SU-DHL-6 (cell line): ENCODE data around the gene ATP5MG.

ENCODE experiments used
- EZH2phosphoT487 ChIP-seq: fragments of 200-600 bp; sonication (generic), shearing (Covaris generic); conservative IDR thresholded peaks from 2 replicates; pipeline ENCODE4 v1.6.1; 2018; ENCODE audit warnings: mild to moderate bottlenecking, antibody characterized with exemption, low read length, moderate library complexity, mixed read lengths
- TF ChIP-seq, protein P1 (sequence below): fragments of 200-600 bp; sonication (generic); IDR thresholded peaks from one replicate; pipeline ENCODE4 v1.5.1; 2017; ENCODE audit warnings: antibody characterized with exemption, mild to moderate bottlenecking, low read length, moderate library complexity; ENCODE audit not compliant: insufficient read depth, poor library complexity, severe bottlenecking

GRCh38 chr11:118375978-118376377 is 25.4 kb upstream of the ATP5MG start:
- TF ChIP-seq, protein P1, sequence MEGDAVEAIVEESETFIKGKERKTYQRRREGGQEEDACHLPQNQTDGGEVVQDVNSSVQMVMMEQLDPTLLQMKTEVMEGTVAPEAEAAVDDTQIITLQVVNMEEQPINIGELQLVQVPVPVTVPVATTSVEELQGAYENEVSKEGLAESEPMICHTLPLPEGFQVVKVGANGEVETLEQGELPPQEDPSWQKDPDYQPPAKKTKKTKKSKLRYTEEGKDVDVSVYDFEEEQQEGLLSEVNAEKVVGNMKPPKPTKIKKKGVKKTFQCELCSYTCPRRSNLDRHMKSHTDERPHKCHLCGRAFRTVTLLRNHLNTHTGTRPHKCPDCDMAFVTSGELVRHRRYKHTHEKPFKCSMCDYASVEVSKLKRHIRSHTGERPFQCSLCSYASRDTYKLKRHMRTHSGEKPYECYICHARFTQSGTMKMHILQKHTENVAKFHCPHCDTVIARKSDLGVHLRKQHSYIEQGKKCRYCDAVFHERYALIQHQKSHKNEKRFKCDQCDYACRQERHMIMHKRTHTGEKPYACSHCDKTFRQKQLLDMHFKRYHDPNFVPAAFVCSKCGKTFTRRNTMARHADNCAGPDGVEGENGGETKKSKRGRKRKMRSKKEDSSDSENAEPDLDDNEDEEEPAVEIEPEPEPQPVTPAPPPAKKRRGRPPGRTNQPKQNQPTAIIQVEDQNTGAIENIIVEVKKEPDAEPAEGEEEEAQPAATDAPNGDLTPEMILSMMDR = no peak
- TF ChIP-seq EZH2phosphoT487 = no peak
